Measurements from ENCODE around the gene CHRND.
"Not testable (repeated sequence)": the region's sequence is repeated elsewhere in the genome, so short reads cannot be mapped to it uniquely, and the experiment has no call there.

The CHRND gene

DNA sequence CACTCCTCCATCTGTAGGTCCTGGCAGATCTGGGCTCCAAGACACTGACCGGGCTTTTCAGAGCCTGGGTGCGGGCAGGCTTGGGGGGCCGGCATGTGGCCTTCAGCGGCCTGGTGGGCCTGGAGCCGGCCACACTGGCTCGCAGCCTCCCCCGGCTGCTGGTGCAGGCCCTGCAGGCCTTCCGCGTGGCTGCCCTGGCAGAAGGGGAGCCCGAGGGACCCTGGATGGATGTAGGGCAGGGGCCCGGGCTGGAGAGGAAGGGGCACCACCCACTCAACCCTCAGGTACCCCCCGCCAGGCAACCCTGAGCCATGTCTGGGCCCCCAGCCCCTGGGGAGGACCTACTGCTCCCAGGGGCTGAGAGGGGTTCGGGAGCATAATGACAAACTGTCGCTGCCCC lies 761 bp upstream of the CHRND start:
- no peak for DNase-seq (ENCODE audit: low read depth, low spot score)

DNA sequence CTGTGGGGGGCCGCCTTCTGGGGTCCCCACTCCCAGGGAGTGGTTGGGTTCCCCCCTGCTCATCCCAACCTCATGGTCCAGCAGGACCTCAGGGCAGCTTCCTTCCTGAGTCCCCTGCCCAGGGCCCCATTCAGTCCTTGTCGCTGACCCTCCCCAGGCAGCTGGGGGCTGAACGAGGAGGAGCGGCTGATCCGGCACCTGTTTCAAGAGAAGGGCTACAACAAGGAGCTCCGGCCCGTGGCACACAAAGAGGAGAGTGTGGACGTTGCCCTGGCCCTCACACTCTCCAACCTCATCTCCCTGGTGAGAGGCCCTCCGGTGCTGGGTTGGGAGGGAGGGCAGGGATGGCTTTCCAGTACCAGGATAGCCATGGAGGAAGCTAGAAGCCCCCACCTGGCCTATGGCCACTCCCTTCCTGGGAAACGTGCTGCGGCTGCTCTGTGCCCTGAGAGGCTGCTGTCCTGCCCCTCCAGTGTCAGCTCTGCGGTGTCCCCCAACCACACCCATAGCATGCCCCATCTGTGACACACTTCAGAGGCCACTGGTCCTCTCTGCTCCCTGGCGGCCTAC lies 497 bp downstream of the CHRND start:
- no peak for DNase-seq (ENCODE audit: low read depth, low spot score)

DNA sequence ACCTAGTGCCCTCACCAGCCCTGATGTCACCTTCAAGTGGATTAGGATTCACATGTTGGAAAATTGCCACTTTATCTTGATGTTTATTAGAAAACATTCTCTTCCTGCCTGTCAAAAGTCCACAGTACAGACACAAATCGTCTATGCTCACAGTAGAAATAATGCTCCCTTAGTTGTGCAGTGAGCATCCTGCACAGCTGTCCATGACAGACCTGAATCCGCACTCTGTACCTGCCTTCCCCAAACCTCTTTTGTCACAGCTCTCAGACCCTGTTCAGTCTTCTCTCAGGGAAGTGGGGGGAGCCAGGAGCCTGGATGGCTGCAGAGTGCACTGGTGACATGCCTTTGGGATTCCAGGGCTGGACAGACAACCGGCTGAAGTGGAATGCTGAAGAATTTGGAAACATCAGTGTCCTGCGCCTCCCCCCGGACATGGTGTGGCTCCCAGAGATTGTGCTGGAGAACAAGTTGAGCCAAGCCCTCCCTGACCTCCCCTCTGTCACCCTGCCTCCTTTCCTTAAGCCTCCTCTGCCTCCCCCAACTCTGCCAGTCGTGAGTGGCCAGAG lies 2.0 kb downstream of the CHRND start:
- DNase-seq (ENCODE audit: low read depth, low spot score), result no peak

DNA sequence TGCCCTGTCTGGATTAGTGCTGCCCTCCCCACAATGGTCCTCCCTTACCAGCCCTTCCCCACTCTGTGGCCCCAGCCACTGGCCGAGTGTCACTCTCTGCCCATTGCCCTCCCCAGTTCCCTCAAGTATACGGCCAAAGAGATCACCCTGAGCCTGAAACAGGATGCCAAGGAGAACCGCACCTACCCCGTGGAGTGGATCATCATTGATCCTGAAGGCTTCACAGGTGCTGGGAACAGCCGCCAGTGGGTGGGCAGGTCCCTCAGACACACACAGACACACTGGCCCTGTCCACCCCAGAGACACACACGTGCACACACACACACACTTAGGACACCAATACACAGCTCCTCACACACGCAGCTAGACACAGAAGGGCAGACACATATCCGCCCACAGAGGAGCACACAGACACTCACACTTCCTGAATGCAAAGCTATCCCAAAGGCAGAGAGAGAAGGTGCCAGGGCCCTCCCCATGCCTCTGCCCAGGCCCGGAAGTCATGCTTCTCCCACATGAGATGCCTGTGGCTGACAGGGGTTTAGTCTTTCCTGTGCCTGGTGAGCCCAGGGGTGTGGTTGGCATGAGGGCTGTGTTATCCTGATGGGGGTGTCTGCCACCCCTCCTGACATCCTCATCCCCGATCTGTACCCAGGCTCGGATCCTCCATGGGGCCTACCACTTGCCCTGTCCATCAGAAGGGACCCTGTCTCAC lies 2.9 kb downstream of the CHRND start:
- no peak for DNase-seq (ENCODE audit: low read depth, low spot score)

DNA sequence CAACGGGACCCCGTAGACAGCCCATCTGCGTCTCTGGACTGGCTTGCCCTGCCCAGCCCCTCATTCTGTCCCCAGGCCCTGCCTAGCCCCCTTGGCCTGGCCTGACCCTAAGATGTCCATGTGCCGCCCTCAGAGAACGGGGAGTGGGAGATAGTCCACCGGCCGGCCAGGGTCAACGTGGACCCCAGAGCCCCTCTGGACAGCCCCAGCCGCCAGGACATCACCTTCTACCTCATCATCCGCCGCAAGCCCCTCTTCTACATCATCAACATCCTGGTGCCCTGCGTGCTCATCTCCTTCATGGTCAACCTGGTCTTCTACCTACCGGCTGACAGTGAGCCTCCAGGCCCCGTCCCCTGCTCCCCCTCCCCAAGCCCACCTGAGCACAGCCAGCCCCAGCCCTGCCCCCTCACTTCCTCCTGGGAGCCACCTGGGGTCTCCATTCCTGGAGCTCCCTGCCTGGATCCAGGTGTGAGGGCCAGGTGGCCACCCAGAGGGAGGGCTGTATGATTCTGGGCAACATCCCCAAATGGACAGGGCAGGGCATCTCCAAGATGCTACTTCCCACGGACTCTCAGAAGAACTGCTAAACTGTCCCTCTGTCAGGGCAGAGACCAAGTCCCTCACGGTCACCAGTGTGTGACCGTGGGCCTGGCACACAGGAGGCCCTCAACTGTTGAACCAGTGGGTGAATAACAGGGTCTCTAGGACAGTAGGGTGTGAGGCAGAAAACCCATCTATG lies 4.0 kb downstream of the CHRND start:
- DNase-seq (ENCODE audit: low read depth, low spot score), result no peak

DNA sequence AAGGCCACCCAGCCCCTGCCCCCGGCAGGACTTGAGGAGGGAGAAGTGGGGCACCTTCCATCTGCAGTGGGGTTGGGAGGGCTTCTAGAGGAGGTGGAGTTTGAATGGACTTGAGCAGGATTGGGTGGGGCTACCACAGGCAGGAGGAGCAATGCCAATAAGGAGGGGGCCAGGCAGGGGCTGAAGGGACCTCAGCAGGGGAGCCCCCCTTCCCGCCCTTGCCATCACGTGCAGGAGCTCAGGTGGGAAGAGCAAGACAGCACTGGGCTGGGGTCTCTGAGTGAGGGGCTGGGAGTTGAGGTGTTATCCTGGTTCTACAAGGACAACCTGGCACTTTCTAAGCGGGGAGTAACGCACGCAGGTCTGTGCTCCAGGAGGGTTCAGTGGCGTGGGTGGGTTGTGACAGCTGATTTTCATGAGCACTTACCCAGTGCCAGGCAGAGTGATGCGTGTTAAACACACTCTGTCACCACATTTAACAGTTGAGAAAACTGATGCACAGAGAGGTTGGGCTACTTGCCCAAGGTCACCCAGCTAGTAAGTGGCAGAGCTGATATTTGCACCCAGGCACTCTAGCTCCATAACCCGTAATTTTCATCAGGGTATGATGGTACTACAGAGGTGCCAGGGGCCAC lies 4.8 kb downstream of the CHRND start:
- DNase-seq (ENCODE audit: low read depth, low spot score), result no peak

DNA sequence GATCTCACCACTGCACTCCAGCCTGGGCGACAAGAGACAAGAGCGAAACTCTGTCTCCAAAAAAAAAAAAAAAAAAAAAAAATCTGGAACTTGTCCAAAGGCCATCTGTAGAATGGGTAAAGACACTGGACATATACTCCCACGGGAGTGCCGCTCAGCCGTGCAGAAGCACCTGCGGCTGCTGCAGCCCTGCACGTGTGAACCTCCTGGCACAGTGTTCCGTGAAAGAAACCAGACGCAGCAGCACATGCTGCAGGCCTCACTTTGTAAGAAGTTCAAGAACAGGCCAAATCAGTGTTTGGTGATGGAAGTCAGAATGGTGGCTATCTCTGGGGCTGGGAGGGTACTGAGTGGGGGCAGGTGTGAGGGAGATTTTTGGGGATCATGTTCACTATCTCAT lies 6.5 kb downstream of the CHRND start:
- DNase-seq (ENCODE audit: low read depth, low spot score), result no peak

DNA sequence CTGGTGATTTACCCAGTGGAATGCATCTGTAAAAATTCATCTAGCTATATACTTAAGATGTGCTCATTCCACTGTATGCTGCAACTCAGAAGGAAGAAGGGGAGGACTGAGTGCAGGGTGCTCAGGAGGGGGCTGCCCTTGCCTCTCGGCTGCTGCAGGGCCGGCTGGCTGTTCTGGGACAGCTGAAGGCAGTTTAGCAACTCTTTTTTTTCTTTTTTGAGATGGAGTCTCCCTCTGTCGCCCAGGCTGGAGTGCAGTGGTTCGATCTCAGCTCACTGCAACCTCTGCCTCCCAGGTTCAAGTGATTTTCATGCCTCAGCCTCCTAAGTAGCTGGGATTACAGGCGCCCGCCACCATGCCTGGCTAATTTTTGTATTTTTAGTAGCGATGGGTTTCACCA lies 6.9 kb downstream of the CHRND start:
- not testable (repeated sequence) for DNase-seq (ENCODE audit: low read depth, low spot score)

DNA sequence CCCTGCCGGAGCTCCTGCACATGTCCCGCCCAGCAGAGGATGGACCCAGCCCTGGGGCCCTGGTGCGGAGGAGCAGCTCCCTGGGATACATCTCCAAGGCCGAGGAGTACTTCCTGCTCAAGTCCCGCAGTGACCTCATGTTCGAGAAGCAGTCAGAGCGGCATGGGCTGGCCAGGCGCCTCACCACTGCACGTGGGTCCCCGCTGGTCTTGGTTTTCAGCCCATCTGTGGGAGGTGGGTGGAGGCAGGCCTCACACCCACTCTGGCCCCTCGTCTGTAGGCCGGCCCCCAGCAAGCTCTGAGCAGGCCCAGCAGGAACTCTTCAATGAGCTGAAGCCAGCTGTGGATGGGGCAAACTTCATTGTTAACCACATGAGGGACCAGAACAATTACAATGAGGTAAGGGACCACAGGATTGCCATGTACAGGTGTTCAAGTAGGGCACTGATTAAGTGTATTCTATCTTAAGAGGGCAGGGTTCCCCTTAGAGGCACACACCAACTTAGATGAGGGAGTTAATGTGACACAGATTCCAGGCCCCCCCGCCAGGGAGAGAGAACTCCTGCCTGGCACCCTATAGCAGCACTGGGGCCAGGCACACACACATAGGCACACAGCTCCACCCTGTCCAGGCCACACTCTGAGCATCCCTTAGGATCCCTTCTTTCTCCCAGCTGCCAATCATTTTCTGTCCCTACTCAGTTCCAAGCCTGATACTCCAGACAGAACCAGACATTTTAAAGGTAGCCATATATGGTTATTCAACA lies 8.2 kb downstream of the CHRND start:
- DNase-seq (ENCODE audit: low read depth, low spot score), result no peak

DNA sequence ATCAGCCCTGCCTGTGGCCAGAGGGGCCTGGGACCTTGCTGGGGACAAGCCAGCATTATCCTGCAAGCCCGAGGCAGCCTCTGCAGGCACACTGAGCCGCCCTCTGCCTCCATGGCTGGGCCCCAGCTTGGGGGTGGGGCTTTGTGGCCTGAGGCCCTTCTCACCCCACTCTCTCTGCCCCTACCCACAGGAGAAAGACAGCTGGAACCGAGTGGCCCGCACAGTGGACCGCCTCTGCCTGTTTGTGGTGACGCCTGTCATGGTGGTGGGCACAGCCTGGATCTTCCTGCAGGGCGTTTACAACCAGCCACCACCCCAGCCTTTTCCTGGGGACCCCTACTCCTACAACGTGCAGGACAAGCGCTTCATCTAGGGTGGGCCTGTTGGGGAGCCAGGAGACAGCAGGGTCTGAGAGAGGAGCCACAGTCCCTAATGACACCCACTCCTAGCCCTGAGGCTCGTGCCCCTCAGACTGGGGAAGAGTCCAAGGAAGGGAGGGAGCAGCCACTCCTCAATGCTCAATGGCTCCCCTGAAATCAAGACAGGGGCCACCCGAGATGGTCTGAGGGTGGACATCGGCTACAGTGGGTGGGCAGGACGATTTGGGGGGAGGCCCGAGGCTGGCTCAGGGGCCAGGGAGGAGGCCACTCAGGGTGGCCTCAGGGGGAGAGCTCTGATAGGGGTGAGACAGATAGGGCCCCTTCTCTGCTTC lies 9.1 kb downstream of the CHRND start:
- no peak for DNase-seq (ENCODE audit: low read depth, low spot score)

DNA sequence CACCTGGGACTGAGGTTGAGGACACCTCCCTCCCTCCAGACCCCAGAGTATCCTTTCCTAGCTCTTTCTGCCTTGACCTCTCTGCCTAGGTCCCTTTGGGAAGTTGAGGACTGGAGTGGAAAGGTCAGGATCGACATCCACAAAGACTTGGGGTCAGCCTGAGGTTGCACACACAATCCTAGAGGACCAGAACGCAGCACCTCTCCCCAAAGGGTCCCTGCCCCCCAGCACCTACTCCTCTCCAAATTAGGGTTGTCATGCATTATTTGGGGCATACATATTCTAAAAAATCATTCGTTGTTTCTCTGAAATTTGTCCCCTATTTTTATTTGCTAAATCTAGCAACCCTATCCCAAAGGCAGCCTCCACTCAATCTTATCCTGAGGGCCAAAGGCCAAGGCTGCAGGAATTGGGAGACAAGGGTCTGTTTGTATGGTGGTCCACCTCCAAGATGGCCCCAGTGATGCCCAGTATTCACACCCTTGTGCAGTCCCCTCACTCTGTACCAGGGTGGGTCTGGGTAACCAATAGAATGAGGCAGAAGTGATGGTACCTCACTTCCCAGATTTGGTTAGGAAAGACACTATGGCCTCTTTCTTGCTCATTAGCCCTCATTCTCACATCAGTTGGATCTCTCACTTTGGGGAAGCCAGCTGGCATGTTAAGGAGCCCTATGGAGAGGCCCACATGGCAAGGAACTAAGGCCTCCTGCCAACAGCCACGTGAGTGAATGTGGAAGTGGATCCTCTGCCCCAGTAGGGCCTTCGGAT lies 10.0 kb downstream of the CHRND start:
- DNase-seq (ENCODE audit: low read depth, low spot score), result no peak

DNA sequence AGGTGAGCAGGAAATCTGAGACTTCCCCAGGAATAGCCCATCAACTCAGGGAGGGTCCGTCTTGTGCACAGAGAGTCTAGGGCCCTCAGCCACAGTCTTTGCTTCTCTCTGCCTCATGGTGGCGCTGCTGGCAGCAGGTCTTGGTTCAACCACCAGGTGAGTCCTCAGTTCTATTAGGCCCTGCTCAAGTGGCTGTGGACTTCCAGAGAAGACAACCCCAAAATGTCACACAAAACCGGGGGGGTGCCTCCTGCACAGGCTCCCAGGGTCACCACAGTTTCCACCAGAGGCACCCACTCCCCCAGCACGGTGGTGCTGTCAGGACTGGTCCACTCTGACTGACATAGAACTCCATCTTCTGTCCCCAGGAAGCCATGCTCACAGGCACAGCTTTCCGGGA lies 11.1 kb downstream of the CHRND start:
- DNase-seq (ENCODE audit: low read depth, low spot score), result no peak

DNA sequence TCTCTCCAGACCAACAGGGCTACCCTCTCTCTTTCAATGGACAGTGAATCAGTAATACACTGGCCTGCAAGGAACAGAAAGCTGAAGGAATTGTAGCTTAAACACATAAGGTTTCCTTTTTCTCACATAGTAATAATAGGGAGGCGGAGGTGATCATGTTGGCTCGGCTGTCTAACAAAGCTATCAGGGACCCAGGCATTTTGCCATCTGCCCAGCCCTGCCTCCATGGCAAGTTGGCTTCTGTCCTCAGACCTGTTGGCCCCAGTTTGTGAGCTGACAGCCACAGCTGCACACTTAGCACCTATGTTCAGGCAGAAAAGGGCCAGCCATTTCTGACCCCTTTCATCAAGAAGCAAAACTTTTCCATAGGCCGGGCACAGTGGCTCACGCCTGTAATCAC lies 11.5 kb downstream of the CHRND start:
- DNase-seq (ENCODE audit: low read depth, low spot score), result no peak

DNA sequence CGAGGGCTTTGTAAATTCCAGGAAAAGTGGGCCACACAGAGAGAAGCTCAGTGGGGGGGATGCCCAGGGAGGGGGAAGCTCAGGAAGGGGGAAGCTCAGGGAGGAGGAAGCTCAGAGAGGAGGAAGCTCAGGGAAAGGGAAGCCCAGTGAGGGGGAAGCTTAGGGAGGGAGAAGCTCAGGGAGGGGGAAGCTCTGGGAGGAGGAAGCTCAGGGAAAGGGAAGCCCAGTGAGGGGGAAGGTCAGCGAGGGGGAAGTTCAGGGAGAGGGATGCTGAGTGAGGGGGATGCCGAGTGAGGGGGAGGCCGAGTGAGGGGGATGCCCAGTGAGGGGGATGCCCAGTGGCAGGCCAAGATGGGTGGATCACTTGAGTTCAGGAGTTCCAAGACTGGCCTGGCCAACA lies 12.7 kb downstream of the CHRND start:
- DNase-seq (ENCODE audit: low read depth, low spot score), result no peak

DNA sequence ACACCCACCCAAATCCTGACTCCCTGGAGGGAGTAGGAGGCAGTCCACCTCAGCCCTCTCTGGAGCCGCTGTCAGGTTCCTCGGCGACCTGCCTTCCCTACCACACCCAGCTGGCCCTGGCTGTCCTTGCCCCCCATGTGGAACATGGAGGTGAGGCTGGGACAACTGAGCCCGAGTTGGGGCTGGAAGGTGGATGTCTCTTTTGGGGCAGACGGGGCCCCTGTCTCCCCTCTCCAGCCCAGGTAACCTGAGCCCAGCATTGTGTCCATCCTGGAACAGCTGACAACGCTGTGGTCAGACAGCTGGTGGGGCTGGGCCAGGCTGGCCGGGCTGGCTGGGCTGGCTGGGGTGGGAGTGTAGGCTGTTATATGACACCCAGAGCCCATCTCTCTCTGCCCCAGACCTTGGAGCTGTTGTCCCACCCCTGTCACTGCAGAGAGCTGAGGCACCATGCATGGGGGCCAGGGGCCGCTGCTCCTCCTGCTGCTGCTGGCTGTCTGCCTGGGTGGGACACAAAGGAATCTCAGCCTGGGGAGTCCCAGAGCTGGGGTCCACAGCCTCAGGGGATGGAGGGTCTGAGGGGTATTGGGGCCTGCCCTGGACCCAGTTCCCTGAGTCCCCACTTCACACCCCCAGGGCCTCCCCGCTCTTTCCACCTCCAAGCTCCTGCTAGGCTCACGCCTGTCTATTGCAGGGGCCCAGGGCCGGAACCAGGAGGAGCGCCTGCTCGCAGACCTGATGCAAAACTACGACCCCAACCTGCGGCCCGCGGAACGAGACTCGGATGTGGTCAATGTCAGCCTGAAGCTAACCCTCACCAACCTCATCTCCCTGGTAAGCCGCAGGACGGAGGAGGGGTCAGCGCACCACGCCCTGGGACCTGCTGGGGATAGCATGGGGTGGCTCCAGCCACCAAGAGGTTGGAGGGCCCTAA lies 13.6 kb downstream of the CHRND start, which contains the start of gene CHRNG:
TSS of gene CHRNG (plus strand) at position 395 of the 934 bp plus-strand sequence. CDS start at position 451, 56 bp downstream.
- DNase-seq (ENCODE audit: low read depth, low spot score), result no peak

DNA sequence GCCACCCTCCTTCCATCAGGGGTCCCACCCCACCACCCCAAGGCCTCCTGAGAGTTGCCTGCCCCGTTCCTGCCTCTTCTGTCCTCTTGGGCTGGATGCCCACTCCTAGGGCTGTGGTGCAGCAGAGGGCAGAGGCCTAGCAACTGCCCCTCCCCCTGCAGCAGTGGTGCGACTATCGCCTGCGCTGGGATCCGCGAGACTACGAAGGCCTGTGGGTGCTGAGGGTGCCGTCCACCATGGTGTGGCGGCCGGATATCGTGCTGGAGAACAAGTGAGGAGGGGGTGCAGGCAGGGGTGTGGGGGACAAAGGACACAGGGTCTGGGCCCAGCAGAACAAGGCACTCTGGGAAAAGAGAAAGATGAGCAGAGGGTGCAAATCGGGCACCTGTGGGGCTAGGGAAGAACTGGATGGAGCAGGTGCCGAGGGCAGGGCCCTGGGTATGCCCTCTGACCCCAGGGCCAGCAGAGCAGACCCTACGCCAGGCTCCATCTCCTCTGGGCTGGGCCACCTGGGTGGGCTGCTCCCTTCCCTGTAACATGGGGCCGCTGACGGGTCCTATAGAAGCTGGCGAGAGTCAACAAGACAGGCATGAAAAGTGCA lies 14.6 kb downstream of the CHRND start:
- DNase-seq (ENCODE audit: low read depth, low spot score), result no peak

DNA sequence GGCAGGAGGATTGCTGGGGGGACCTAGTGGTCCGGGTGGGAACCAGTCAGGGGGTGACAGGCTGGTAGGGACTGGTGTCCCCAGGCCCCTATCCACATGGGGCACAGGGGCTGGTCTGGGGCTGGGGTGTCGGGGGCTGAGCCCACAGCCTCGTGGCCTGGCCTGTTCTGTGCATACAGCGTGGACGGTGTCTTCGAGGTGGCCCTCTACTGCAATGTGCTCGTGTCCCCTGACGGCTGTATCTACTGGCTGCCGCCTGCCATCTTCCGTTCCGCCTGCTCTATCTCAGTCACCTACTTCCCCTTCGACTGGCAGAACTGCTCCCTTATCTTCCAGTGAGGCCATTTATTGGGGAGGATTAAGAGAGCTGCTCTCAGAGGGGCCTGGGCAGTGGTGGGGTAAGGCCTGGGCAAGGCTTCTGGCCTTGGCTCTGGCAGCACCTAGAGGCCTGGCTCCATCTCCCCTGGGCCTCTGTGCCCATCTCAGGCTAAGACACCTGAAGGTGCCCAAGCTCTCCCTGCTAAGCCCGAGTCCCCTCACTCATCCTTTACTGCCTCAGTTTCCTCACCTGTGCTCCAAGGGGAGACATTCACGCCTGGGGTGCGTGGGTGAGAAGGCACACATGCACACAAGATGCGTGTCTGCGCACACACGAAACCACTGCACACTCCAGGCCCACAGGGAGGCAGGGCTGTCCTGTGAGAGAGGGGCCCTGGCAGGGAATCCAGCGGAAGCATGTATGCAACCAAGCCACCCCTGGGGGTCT lies 15.4 kb downstream of the CHRND start:
- no peak for DNase-seq (ENCODE audit: low read depth, low spot score)

Measured in activated CD4-positive, CD25-positive, alpha-beta regulatory T cell treated with anti-CD3 and anti-CD28 coated beads, Interleukin-2, amount 50 U/mL, for 16 hours (primary cell).